Gastroesophageal sphincter (tissue), 4 donors: ENCODE results near the gene DGKQ. TPM values are rescaled to one million over a fixed set of nuclear protein-coding genes. Genes with fewer than 3 reads are reported as not detected.

Source experiments
- ATAC-seq: fragments of 150-250 bp; one replicate; pipeline ENCODE4 v1.9.1; 2016; ENCODE audit warnings: mild to moderate bottlenecking, moderate library complexity
- H3K27ac ChIP-seq, 4 donors: fragments of 200-600 bp; sonication (generic) in 3 of 4; 1 replicate in 3 of 4; 2 replicates in 1 of 4; pipeline ENCODE4 v1.5.1; 2016 to 2019
- H3K27me3 ChIP-seq: fragments of 200-600 bp; sonication (generic); one replicate; pipeline ENCODE4 v1.5.1; 2019
- H3K36me3 ChIP-seq, 2 donors: fragments of 200-600 bp; sonication (generic); one replicate each; pipeline ENCODE4 v1.5.1; 2019; ENCODE audit warnings: control low read depth in 1 of 2
- H3K4me1 ChIP-seq, 3 donors: fragments of 200-600 bp; sonication (generic); 1 replicate in 2 of 3; 2 replicates in 1 of 3; pipeline ENCODE4 v1.5.1; 2016 to 2019; ENCODE audit warnings: control low read depth in 2 of 3
- H3K4me3 ChIP-seq, 2 donors: fragments of 200-600 bp; sonication (generic); one replicate each; pipeline ENCODE4 v1.5.1; 2019; ENCODE audit warnings: mild to moderate bottlenecking in 1 of 2, moderate library complexity in 1 of 2
- H3K9me3 ChIP-seq, 3 donors: fragments of 200-600 bp; sonication (generic); one replicate each; pipeline ENCODE4 v1.5.1; 2017 to 2019; ENCODE audit warnings: control low read depth in 2 of 3
- EP300 ChIP-seq: sonication (generic); formaldehyde crosslinking; IDR thresholded peaks from one replicate; pipeline ENCODE4 v1.6.1; 2017; ENCODE audit warnings: antibody characterized with exemption, mild to moderate bottlenecking
- POLR2A ChIP-seq, 2 donors: fragments of 450-650 bp; IDR thresholded peaks; one replicate each; pipeline ENCODE4 v1.6.1; 2017; ENCODE audit warnings: antibody characterized with exemption in 2 of 2, mild to moderate bottlenecking in 2 of 2, moderate library complexity in 1 of 2
- POLR2AphosphoS5 ChIP-seq: sonication (generic); formaldehyde crosslinking; IDR thresholded peaks from one replicate; pipeline ENCODE4 v1.6.1; 2017; ENCODE audit warnings: antibody characterized with exemption
- WGBS, 2 donors: methylation state at CpG; one replicate each; pipeline ENCODE4 v1.1.5; 2018; ENCODE audit warnings: low coverage in 1 of 2; 5-methylcytosine and 5-hydroxymethylcytosine counted together
- total RNA-seq, 4 donors: library from RNA; depleted of rRNA; stranded (reverse); fragments of >200 nt; gene quantifications; one replicate each; pipeline ENCODE4 v1.1.0, GENCODE V29; 2016
- TF ChIP-seq, protein P1 (sequence below), 4 experiments: fragments of 200-600 bp in 2 of 4; fragments of 450-650 bp in 2 of 4; sonication (generic) in 1 of 4; IDR thresholded peaks; one replicate each; pipeline ENCODE4 v1.5.1; 2017 to 2019; ENCODE audit warnings: antibody characterized with exemption in 4 of 4, mild to moderate bottlenecking in 2 of 4, moderate library complexity in 2 of 4

The DGKQ gene
- total RNA-seq, 4 donors from 2014 or later, result 7.5 to 13.5 (median 9.3) TPM

GRCh38 chr4:986428-986878 lies 13.1 kb upstream of the DGKQ start:
- WGBS, 2 donors, result 3 to 6% methylated on average over 8 of the region's 14 CpGs
- Histone ChIP-seq H3K36me3 (peaks cover 0 to 26% of the 10 kb centered on the region in 2 donors), H3K27ac (peak overlapping the region in 3 of 4 donors; percentile 64 to 82 (median 77))

DNA sequence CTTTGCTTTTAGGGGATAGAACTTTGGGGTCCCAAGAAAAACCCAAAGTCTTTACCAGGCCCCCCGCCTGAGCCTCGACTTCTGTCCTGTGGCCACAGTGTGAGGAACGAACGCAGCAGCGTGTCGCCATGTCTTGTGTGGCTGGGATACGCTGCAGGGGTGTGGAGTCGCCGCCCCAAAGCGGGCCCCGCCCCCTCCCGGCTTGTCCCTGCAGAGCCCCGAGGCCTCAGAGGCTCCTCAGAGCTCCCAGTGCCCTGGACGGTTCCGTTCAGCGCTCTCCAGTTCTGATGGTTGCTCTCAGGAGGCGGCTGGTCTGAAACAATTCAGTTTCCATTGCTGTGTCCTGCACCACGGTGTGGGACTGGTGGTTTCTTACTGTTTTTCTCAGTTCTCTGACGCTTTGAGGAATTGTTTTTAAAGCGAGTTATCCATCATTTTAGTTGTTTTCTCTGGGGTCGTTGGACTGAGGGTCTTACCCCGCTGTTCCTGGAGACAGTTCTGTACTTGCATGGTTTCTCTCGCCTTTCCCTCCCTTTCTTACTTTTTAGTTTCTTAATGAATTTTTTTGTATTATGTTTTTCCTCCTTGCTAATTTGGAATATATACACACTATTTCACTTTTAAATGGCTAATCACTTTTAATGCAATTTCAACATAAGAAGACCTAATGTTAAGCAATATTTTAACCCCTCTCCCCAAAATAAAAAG lies 11.9 kb upstream of the DGKQ start:
- no peak for ATAC-seq
- H3K27me3 ChIP-seq, result no peaks in the 10 kb centered on the region
- peaks cover 0 to 15% of the 10 kb centered on the region in 2 donors for H3K36me3 ChIP-seq
- H3K4me3 ChIP-seq, result peak overlapping the region in 1 of 2 donors; percentile 18
- H3K4me1 ChIP-seq, result peaks cover 0 to 37% (median 24%) of the 10 kb centered on the region in 3 donors
- H3K27ac ChIP-seq, result no peak overlapping the region
- H3K9me3 ChIP-seq, result no peaks in the 10 kb centered on the region
- no peak for TF ChIP-seq POLR2A (IDR thresholded peaks at IDR 0.05)
- no peak for TF ChIP-seq EP300
- TF ChIP-seq, protein P1, sequence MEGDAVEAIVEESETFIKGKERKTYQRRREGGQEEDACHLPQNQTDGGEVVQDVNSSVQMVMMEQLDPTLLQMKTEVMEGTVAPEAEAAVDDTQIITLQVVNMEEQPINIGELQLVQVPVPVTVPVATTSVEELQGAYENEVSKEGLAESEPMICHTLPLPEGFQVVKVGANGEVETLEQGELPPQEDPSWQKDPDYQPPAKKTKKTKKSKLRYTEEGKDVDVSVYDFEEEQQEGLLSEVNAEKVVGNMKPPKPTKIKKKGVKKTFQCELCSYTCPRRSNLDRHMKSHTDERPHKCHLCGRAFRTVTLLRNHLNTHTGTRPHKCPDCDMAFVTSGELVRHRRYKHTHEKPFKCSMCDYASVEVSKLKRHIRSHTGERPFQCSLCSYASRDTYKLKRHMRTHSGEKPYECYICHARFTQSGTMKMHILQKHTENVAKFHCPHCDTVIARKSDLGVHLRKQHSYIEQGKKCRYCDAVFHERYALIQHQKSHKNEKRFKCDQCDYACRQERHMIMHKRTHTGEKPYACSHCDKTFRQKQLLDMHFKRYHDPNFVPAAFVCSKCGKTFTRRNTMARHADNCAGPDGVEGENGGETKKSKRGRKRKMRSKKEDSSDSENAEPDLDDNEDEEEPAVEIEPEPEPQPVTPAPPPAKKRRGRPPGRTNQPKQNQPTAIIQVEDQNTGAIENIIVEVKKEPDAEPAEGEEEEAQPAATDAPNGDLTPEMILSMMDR (IDR thresholded peaks at IDR 0.05), result no peak
- no peak for TF ChIP-seq POLR2AphosphoS5
- WGBS, 2 donors, result 83 to 86% methylated on average over 4 to 7 of the region's 23 CpGs

More at GRCh38 chr4:986428-986878, 13.1 kb upstream of the DGKQ start:
- Histone ChIP-seq H3K27me3 (no peaks in the 10 kb centered on the region), H3K4me3 (peak overlapping the region; percentile 56 to 94), H3K9me3 (no peaks in the 10 kb centered on the region), H3K4me1 (peaks cover 0 to 37% (median 24%) of the 10 kb centered on the region in 3 donors)
- ATAC-seq, result peak; percentile 18
- TF ChIP-seq EP300, result no peak
- TF ChIP-seq POLR2AphosphoS5, result no peak
- TF ChIP-seq POLR2A (IDR thresholded peaks at IDR 0.05), result no peak
- TF ChIP-seq, protein P1 (IDR thresholded peaks at IDR 0.05), result no peak

GRCh38 chr4:984336-985054 lies 11.1 kb upstream of the DGKQ start:
- H3K36me3 ChIP-seq, result peaks cover 0 to 7% of the 10 kb centered on the region in 2 donors
- WGBS, 2 donors, result 79 to 94% methylated on average over 8 to 12 of the region's 15 CpGs
- TF ChIP-seq, protein P1 (IDR thresholded peaks at IDR 0.05), result no peak
- TF ChIP-seq POLR2A (IDR thresholded peaks at IDR 0.05) (no peak), EP300 (no peak), POLR2AphosphoS5 (no peak)
- H3K27me3 ChIP-seq, result no peaks in the 10 kb centered on the region
- peaks cover 0 to 37% (median 24%) of the 10 kb centered on the region in 3 donors for H3K4me1 ChIP-seq
- H3K27ac ChIP-seq, result no peak overlapping the region
- peak overlapping the region in 1 of 2 donors; percentile 18 for H3K4me3 ChIP-seq
- ATAC-seq, result no peak
- H3K9me3 ChIP-seq, result no peaks in the 10 kb centered on the region

GRCh38 chr4:982814-983213 lies 9.4 kb upstream of the DGKQ start:
- ATAC-seq, result no peak
- Histone ChIP-seq H3K27me3 (no peaks in the 10 kb centered on the region), H3K4me3 (no peak overlapping the region), H3K27ac (no peak overlapping the region), H3K36me3 (no peaks in the 10 kb centered on the region), H3K4me1 (peaks cover 0 to 29% (median 21%) of the 10 kb centered on the region in 3 donors), H3K9me3 (no peaks in the 10 kb centered on the region)
- TF ChIP-seq EP300 (no peak), POLR2AphosphoS5 (no peak), POLR2A (IDR thresholded peaks at IDR 0.05) (no peak)
- TF ChIP-seq, protein P1 (IDR thresholded peaks at IDR 0.05), result no peak
- WGBS, 2 donors, result 87 to 95% methylated on average over 9 to 10 of the region's 15 CpGs
